Brain microvascular endothelial cell (primary cell): ENCODE data around the gene RALGAPA2.

Experiments used
- DNase-seq: peaks from one replicate; pipeline ENCODE4 v3.0.0-alpha.2; 2020
- H3K27ac ChIP-seq: fragments of 250-450 bp; sonication (Bioruptor Pico); 2 replicates; pipeline ENCODE4 v1.5.1; 2020; ENCODE audit warnings: mild to moderate bottlenecking, moderate library complexity
- H3K27me3 ChIP-seq: fragments of 250-450 bp; sonication (Bioruptor Pico); replicated peaks from 2 replicates; pipeline ENCODE4 v1.5.1; 2020; ENCODE audit warnings: mild to moderate bottlenecking
- H3K36me3 ChIP-seq: fragments of 250-450 bp; sonication (Bioruptor Pico); replicated peaks from 2 replicates; pipeline ENCODE4 v1.5.1; 2020; ENCODE audit warnings: mild to moderate bottlenecking
- H3K4me3 ChIP-seq: 2 replicates; pipeline ENCODE4 v1.5.1; 2011; ENCODE audit warnings: low read depth, mild to moderate bottlenecking, control low read depth, low read length, moderate library complexity
- in situ Hi-C: cut with HindIII; loops from 2 replicates; pipeline ENCODE4 v1.10.0; 2017; ENCODE audit warnings: low sequenced_read_pairs, low pct_ligation_motif_present
- TF ChIP-seq, protein P1 (sequence below): IDR thresholded peaks from 2 replicates; pipeline ENCODE4 v1.5.1; 2011; ENCODE audit warnings: low read depth, mild to moderate bottlenecking, moderate library complexity, low read length, control low read depth, inconsistent platforms; ENCODE audit errors: missing control alignments

Gene RALGAPA2

DNA sequence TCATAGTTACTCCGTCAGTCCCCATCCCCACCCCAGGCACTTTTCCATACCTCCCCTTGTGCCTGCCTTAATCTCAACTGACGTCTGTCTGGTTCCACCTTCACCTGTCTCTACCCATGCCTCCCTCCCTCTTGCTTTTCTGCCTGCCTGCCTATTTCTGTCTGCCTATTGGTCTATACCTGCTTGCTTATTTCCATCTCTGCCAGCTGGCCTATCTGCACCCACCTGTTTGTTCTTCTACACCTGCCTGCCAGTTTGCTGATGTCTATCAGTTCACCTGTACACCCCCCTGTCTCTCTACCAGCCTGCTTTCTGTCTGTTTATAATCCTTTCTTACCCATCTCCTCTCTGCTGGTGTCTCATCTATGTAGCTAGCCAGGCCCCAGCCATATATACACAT, 87.5 kb downstream of the RALGAPA2 start:
- H3K4me3 ChIP-seq: no peak overlapping the region
- no peak overlapping the region for H3K27ac ChIP-seq
- in situ Hi-C loops: no loop called here
- no peak for DNase-seq
- no peaks in the 10 kb centered on the region for H3K27me3 ChIP-seq
- TF ChIP-seq, protein P1, sequence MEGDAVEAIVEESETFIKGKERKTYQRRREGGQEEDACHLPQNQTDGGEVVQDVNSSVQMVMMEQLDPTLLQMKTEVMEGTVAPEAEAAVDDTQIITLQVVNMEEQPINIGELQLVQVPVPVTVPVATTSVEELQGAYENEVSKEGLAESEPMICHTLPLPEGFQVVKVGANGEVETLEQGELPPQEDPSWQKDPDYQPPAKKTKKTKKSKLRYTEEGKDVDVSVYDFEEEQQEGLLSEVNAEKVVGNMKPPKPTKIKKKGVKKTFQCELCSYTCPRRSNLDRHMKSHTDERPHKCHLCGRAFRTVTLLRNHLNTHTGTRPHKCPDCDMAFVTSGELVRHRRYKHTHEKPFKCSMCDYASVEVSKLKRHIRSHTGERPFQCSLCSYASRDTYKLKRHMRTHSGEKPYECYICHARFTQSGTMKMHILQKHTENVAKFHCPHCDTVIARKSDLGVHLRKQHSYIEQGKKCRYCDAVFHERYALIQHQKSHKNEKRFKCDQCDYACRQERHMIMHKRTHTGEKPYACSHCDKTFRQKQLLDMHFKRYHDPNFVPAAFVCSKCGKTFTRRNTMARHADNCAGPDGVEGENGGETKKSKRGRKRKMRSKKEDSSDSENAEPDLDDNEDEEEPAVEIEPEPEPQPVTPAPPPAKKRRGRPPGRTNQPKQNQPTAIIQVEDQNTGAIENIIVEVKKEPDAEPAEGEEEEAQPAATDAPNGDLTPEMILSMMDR: no peak
- H3K36me3 ChIP-seq: no peaks in the 10 kb centered on the region

DNA sequence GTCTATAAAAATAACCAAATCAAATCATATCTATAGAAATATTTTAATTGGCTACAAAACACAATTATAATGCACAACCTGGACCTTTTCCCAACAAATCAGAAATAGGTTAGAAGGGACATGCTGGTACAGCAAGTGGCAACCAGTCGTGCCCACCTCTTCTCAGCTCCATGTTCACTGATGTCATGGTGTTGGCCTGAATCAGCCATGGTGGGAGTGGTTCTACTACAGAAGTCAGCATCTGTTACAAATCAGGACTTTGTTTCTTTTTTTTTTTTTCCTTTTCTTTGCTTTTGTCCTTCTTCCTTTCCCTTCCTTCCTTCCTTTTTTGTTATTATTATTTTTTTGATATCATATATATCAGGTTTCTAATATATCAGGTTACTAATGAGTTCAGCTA, 91.2 kb downstream of the RALGAPA2 start:
- in situ Hi-C loops: no loop called here
- Histone ChIP-seq H3K27ac (no peak overlapping the region), H3K4me3 (no peak overlapping the region), H3K36me3 (no peaks in the 10 kb centered on the region), H3K27me3 (no peaks in the 10 kb centered on the region)
- TF ChIP-seq, protein P1: no peak
- no peak for DNase-seq

DNA sequence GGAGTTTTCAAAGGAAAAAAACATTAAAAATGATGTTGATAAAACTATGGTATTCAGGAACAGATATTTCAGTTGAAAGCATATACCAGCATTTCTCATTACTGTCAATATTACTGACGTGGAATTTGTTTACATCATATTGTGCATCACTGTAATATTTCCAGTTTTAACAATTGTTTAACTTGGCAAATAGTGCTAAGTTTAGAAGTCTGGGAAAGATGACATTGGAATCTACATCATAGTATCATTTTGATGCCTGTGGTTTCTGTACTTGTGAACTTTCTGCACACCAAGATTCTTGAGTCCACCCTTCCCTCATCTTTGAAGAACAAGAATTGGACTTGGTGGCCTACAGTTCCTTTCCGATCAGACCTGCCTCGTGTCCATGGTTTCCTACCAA, 98.1 kb downstream of the RALGAPA2 start:
- Histone ChIP-seq H3K4me3 (no peak overlapping the region), H3K36me3 (no peaks in the 10 kb centered on the region), H3K27ac (no peak overlapping the region), H3K27me3 (no peaks in the 10 kb centered on the region)
- peak; percentile 15 for DNase-seq
- TF ChIP-seq, protein P1: no peak
- in situ Hi-C loops: no loop called here

DNA sequence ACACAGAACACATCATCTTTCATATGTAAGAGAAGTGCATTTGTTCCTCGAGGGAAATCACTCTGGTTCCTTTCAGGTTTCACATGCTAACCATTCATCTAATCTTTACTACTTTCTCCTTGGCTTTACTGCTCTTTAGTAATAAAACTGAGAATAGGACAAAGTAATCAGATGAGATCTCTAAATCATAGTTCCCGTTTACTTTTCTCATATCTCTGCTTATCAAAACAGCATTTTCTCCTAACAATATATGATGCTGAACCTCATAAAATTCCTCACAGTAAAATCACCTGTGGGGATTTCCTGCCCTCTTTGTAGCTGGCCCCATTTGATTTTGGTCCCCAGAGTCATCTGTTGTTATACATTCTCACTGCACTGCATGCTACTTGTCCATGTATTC, 100.2 kb downstream of the RALGAPA2 start:
- Histone ChIP-seq H3K36me3 (no peaks in the 10 kb centered on the region), H3K27ac (no peak overlapping the region), H3K4me3 (no peak overlapping the region), H3K27me3 (no peaks in the 10 kb centered on the region)
- TF ChIP-seq, protein P1: no peak
- no peak for DNase-seq
- in situ Hi-C loops: no loop called here

DNA sequence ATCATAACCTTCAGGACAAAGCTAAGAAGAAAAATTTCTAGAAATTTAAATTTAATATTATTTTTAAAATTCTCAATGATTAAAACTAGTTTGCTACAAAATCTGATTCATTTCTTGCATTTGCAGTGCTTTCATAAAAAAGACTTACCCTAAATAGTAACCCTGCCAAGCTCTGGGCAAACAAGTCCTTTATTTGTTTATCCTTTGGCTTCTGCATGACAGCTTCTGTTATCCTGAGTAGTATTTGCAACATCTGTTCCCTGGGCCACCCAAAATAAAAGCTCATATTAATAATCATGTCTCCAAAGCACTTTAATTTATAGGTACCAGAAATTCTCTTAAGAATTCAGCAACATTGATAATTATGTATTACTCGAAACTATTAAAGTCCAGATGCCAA, 101.3 kb downstream of the RALGAPA2 start:
- H3K36me3 ChIP-seq: no peaks in the 10 kb centered on the region
- TF ChIP-seq, protein P1: no peak
- in situ Hi-C loops: no loop called here
- H3K4me3 ChIP-seq: no peak overlapping the region
- DNase-seq: no peak
- H3K27me3 ChIP-seq: no peaks in the 10 kb centered on the region
- no peak overlapping the region for H3K27ac ChIP-seq

DNA sequence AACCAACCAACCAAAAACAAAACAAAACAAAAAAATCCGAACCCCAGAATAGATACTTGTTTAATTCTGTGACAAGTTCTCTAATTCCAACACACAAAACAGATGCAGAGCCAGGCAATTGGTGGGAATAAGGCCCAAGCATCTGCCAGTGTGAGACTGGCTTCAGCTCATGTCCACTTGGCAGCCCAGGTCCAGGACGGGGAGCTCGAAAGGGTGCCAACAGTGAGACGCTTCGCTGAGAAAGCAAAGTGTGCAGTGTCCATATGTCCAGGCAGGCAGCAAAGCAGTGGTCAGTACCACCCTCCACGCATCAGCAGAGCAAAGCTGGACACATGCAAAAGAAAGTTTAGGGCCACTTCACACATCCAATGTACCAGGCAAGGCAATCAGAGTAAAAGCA, 102.9 kb downstream of the RALGAPA2 start:
- Histone ChIP-seq H3K27ac (no peak overlapping the region), H3K27me3 (no peaks in the 10 kb centered on the region), H3K4me3 (no peak overlapping the region), H3K36me3 (no peaks in the 10 kb centered on the region)
- TF ChIP-seq, protein P1: no peak
- no peak for DNase-seq
- in situ Hi-C loops: no loop called here
